Limb (tissue), 2 donors: ENCODE measurements around the gene COL17A1.

Experiments used
- DNase-seq, 2 donors: peaks; one replicate each; pipeline ENCODE4 v3.0.0-alpha.2; 2016; ENCODE audit errors: extremely low spot score in 2 of 2

Gene COL17A1

GRCh38 chr10:104085801-104086400 lies at the start of gene COL17A1:
Gene COL17A1 (minus strand): TSS chr10:104085880. CDS start chr10:104080673, 5,207 bp downstream.
- DNase-seq, result no peak

GRCh38 chr10:104130041-104130440 lies 44.4 kb upstream of the COL17A1 start:
- DNase-seq, result no peak

- DNase-seq, result no peak
Measured at GRCh38 chr10:104128214-104128613, 42.5 kb upstream of the COL17A1 start.

GRCh38 chr10:104127411-104127810 lies 41.7 kb upstream of the COL17A1 start:
- DNase-seq, result no peak

- peak in 1 of 2 donors; percentile 43 for DNase-seq
Measured at GRCh38 chr10:104123397-104123796, 37.7 kb upstream of the COL17A1 start.

GRCh38 chr10:104122225-104123107 lies 36.8 kb upstream of the COL17A1 start:
- DNase-seq, result no peak

GRCh38 chr10:104121485-104122224 lies 36.0 kb upstream of the COL17A1 start, which contains the start of gene SFR1:
Gene SFR1 (plus strand): TSS chr10:104122171. CDS start chr10:104122184, 13 bp downstream.
- DNase-seq, result peak; percentile 99

- peak; percentile 89 to 92 for DNase-seq
Measured at GRCh38 chr10:104120903-104121484, 35.3 kb upstream of the COL17A1 start.

- DNase-seq, result no peak
Measured at GRCh38 chr10:104120512-104120902, 34.8 kb upstream of the COL17A1 start.

GRCh38 chr10:104119996-104120395 lies 34.3 kb upstream of the COL17A1 start:
- no peak for DNase-seq

GRCh38 chr10:104117839-104118323 lies 32.2 kb upstream of the COL17A1 start:
- no peak for DNase-seq

GRCh38 chr10:104113376-104113956 lies 27.8 kb upstream of the COL17A1 start:
- no peak for DNase-seq

GRCh38 chr10:104109908-104110662 lies 24.4 kb upstream of the COL17A1 start:
- no peak for DNase-seq

- no peak for DNase-seq
Measured at GRCh38 chr10:104104926-104105325, 19.2 kb upstream of the COL17A1 start.

- no peak for DNase-seq
Measured at GRCh38 chr10:104104418-104104817, 18.7 kb upstream of the COL17A1 start.

GRCh38 chr10:104103956-104104355 lies 18.3 kb upstream of the COL17A1 start:
- DNase-seq, result no peak

GRCh38 chr10:104101902-104102301 lies 16.2 kb upstream of the COL17A1 start:
- DNase-seq, result no peak

GRCh38 chr10:104100795-104101194 lies 15.1 kb upstream of the COL17A1 start:
- no peak for DNase-seq

- no peak for DNase-seq
Measured at GRCh38 chr10:104099941-104100340, 14.3 kb upstream of the COL17A1 start.

- DNase-seq, result no peak
Measured at GRCh38 chr10:104099269-104099668, 13.6 kb upstream of the COL17A1 start.
